NCI-H82 (cell line): ENCODE results near the gene JUN.

Experiments used
- DNase-seq: peaks from one replicate; lab custom pipeline; 2025; lab: John Stamatoyannopoulos, UW

The JUN gene

GRCh38 chr1:58783993-58784757 lies at the start of gene JUN:
TSS of gene JUN (minus strand) at chr1:58784047. CDS start at chr1:58783070, 977 bp downstream.
- DNase-seq, result peak; percentile 100

- DNase-seq, result no peak
Observed at GRCh38 chr1:58833166-58833565, 49.3 kb upstream of the JUN start.

GRCh38 chr1:58830291-58830690 lies 46.4 kb upstream of the JUN start:
- no peak for DNase-seq

GRCh38 chr1:58829866-58830265 lies 46.0 kb upstream of the JUN start:
- DNase-seq, result no peak

GRCh38 chr1:58827298-58827697 lies 43.5 kb upstream of the JUN start:
- no peak for DNase-seq

GRCh38 chr1:58824753-58825389 lies 41.0 kb upstream of the JUN start:
- no peak for DNase-seq

- no peak for DNase-seq
Observed at GRCh38 chr1:58823481-58824010, 39.7 kb upstream of the JUN start.

- DNase-seq, result no peak
Observed at GRCh38 chr1:58821309-58821708, 37.5 kb upstream of the JUN start.

- DNase-seq, result no peak
Observed at GRCh38 chr1:58818976-58819375, 35.1 kb upstream of the JUN start.

- DNase-seq, result no peak
Observed at GRCh38 chr1:58818075-58818474, 34.2 kb upstream of the JUN start.

GRCh38 chr1:58816747-58817221 lies 32.9 kb upstream of the JUN start:
- DNase-seq, result no peak

- DNase-seq, result peak; percentile 71
Observed at GRCh38 chr1:58816072-58816746, 32.4 kb upstream of the JUN start.

- no peak for DNase-seq
Observed at GRCh38 chr1:58815686-58816071, 31.8 kb upstream of the JUN start.

GRCh38 chr1:58815069-58815685 lies 31.3 kb upstream of the JUN start:
- DNase-seq, result no peak

GRCh38 chr1:58814251-58815068 lies 30.6 kb upstream of the JUN start:
- DNase-seq, result no peak

- no peak for DNase-seq
Observed at GRCh38 chr1:58813801-58814200, 30.0 kb upstream of the JUN start.

GRCh38 chr1:58813361-58813760 lies 29.5 kb upstream of the JUN start:
- no peak for DNase-seq

GRCh38 chr1:58812926-58813325 lies 29.1 kb upstream of the JUN start:
- no peak for DNase-seq

- DNase-seq, result no peak
Observed at GRCh38 chr1:58812468-58812867, 28.6 kb upstream of the JUN start.

GRCh38 chr1:58811303-58811702 lies 27.5 kb upstream of the JUN start:
- DNase-seq, result no peak

GRCh38 chr1:58809325-58810010 lies 25.6 kb upstream of the JUN start:
- no peak for DNase-seq
